A673 (cell line): ENCODE measurements around the gene DNAH10. TPM values are rescaled to one million over a fixed set of nuclear protein-coding genes. Genes with fewer than 3 reads are reported as not detected.
"Not testable (repeated sequence)": the region's sequence is repeated elsewhere in the genome, so short reads cannot be mapped to it uniquely, and the experiment has no call there.

ENCODE experiments used
- BruUV-seq: library from RNA; stranded (reverse); fragments of 400-500 nt; replicated peaks from 2 replicates; lab custom pipeline; 2021; lab: Mats Ljungman, UMichigan
- CTCF ChIA-PET: fragments of 300-600 bp; sonication (Branson Sonifier 250); formaldehyde crosslinking; loops from one replicate; lab custom pipeline; 2022; ENCODE audit warnings: antibody characterized with exemption; lab: Charles Lee
- POLR2A ChIA-PET: fragments of 300-600 bp; sonication (Branson Sonifier 250); formaldehyde crosslinking; loops from one replicate; lab custom pipeline; 2022; ENCODE audit warnings: antibody characterized with exemption; ENCODE audit not compliant: low non-redundant PET; lab: Charles Lee
- DNase-seq: peaks from one replicate; pipeline ENCODE4 v3.0.0-alpha.2; 2015; ENCODE audit warnings: low spot score
- H3K27ac ChIP-seq: fragments of 200-600 bp; sonication (generic); 2 replicates; pipeline ENCODE4 v1.5.1; 2016; ENCODE audit warnings: mixed run types, low read depth, mild to moderate bottlenecking, mixed read lengths, antibody characterized with exemption, low read length; ENCODE audit not compliant: poor library complexity, severe bottlenecking
- H3K27me3 ChIP-seq: fragments of 200-600 bp; sonication (generic); replicated peaks from 2 replicates; pipeline ENCODE4 v1.6.1; 2017; ENCODE audit warnings: mixed run types, low read depth, mild to moderate bottlenecking, mixed read lengths, antibody characterized with exemption, low read length; ENCODE audit not compliant: insufficient read depth, poor library complexity
- H3K36me3 ChIP-seq: fragments of 200-600 bp; sonication (generic); 2 replicates; pipeline ENCODE4 v1.6.1; 2016; ENCODE audit warnings: mixed run types, mild to moderate bottlenecking, mixed read lengths, antibody characterized with exemption, low read length; ENCODE audit not compliant: insufficient read depth, poor library complexity, severe bottlenecking
- H3K4me1 ChIP-seq: fragments of 200-600 bp; sonication (generic); 2 replicates; pipeline ENCODE4 v1.6.1; 2017; ENCODE audit warnings: mixed run types, mild to moderate bottlenecking, mixed read lengths, antibody characterized with exemption, low read length; ENCODE audit not compliant: insufficient read depth, poor library complexity, severe bottlenecking
- H3K4me3 ChIP-seq: fragments of 200-600 bp; sonication (generic); 2 replicates; pipeline ENCODE4 v1.5.1; 2016; ENCODE audit warnings: low read depth, mixed run types, mild to moderate bottlenecking, mixed read lengths, low read length; ENCODE audit not compliant: poor library complexity, severe bottlenecking
- H3K9me3 ChIP-seq: fragments of 200-600 bp; sonication (generic); 2 replicates; pipeline ENCODE4 v1.6.1; 2016; ENCODE audit warnings: mixed run types, low read depth, mild to moderate bottlenecking, mixed read lengths, antibody characterized with exemption, low read length; ENCODE audit not compliant: poor library complexity, severe bottlenecking
- CTCF ChIP-seq: fragments of 300-800, 200-600 bp; sonication (generic); conservative IDR thresholded peaks from 2 replicates; pipeline ENCODE4 v1.5.1; 2017; ENCODE audit warnings: low read depth, mild to moderate bottlenecking, antibody characterized with exemption, low read length, moderate library complexity, mixed read lengths
- EZH2 ChIP-seq: fragments of 200-600 bp; sonication (generic); IDR thresholded peaks from 2 replicates; pipeline ENCODE4 v1.6.1; 2017; ENCODE audit warnings: borderline replicate concordance, low read depth, mild to moderate bottlenecking, mixed read lengths, antibody characterized with exemption, low read length; ENCODE audit not compliant: poor library complexity, severe bottlenecking
- intact Hi-C: fragments of 100-400 bp; cut with micrococcal nuclease; formaldehyde crosslinking; loops from one replicate; pipeline ENCODE4 v1.10.0; 2022; ENCODE audit not compliant: unreplicated experiment
- total RNA-seq: library from RNA; stranded (reverse); gene quantifications from 2 replicates; pipeline ENCODE4 v1.2.3, GENCODE V29; 2021

Gene DNAH10
- total RNA-seq, 1 experiment from 2014 or later, result 1.1 TPM

- Histone ChIP-seq H3K4me3 (no peak overlapping the region), H3K27me3 (no peaks in the 10 kb centered on the region), H3K9me3 (no peaks in the 10 kb centered on the region), H3K36me3 (no peaks in the 10 kb centered on the region), H3K27ac (no peak overlapping the region), H3K4me1 (no peaks in the 10 kb centered on the region)
- no peak for DNase-seq
- BruUV-seq, result no TSS peak
- ChIA-PET POLR2A (no interaction called here), CTCF (interaction anchor here (0.6 kb wide), 1 partner anchor 125 kb away, joined by 3 read pairs; no protein-coding TSS in a partner anchor)
- intact Hi-C loops, result no loop called here
- TF ChIP-seq CTCF (no peak), EZH2 (no peak)
Observed at GRCh38 chr12:123788541-123788940, 26.4 kb downstream of the DNAH10 start.

GRCh38 chr12:123789422-123789821 lies 27.3 kb downstream of the DNAH10 start:
- H3K27me3 ChIP-seq, H3K36me3 ChIP-seq, H3K9me3 ChIP-seq, BruUV-seq, H3K4me3 ChIP-seq, POLR2A ChIA-PET, H3K27ac ChIP-seq, DNase-seq, H3K4me1 ChIP-seq, intact Hi-C loops: not testable (repeated sequence)
- CTCF ChIA-PET, result interaction anchor here (0.6 kb wide), 1 partner anchor 126 kb away, joined by 3 read pairs; no protein-coding TSS in a partner anchor

DNA sequence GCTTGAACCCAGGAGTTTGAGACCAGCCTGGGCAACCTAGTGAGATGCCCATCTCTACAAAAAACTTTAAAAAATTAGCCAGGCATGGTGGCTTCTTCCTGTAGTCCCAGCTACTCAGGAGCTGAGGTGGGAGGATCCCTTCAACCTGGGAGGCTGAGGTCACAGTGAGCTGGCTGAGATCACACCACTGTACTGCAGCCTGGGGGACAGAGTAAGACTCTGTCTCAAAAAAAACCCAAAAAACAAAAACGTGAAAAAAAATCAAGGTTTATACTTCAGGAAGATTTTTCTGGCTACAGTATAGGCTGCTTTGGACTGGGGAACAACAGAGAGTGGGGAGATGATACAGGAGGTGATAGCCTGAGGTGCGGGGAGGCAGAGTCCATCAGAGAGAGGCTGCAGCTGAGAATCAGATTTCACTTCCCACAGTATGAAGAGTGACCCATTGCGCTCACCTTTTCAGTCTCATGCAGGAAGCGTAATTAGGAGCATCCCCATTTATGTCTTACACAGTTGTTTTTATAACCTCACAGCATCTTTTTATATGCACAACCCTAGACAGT lies 28.9 kb downstream of the DNAH10 start:
- BruUV-seq, result no TSS peak
- Histone ChIP-seq H3K4me1 (peaks cover 7% of the 10 kb centered on the region), H3K36me3 (no peaks in the 10 kb centered on the region), H3K4me3 (no peak overlapping the region), H3K9me3 (no peaks in the 10 kb centered on the region), H3K27ac (no peak overlapping the region), H3K27me3 (no peaks in the 10 kb centered on the region)
- ChIA-PET POLR2A (no interaction called here), CTCF (no interaction called here)
- DNase-seq, result no peak
- intact Hi-C loops, result no loop called here
- TF ChIP-seq EZH2 (no peak), CTCF (no peak)

DNA sequence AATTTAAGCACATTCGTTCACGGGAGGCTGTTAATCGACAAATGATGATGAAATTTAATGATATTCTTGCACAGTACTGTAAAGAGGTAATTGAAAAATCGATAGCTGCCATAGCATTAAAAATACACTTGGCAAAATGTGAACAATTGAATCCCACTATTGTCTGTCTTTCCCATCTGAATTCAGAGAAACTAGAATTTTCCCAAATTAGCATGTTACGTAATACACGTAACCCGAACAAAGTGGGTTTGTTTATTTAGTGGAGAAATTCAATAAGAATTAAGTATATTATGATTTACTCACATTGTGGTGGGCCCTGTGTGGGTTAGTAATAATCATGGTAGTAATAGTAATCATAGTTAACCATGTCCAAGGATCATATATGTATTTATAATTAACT lies 31.9 kb downstream of the DNAH10 start:
- intact Hi-C loops, result no loop called here
- BruUV-seq, result no TSS peak
- H3K36me3 ChIP-seq, result no peaks in the 10 kb centered on the region
- no peak overlapping the region for H3K4me3 ChIP-seq
- H3K27ac ChIP-seq, result no peak overlapping the region
- TF ChIP-seq CTCF, result no peak
- no peak for TF ChIP-seq EZH2
- no peaks in the 10 kb centered on the region for H3K9me3 ChIP-seq
- no peak for DNase-seq
- peaks cover 7% of the 10 kb centered on the region for H3K4me1 ChIP-seq
- ChIA-PET POLR2A (interaction anchor here (0.5 kb wide), 1 partner anchor 22 kb away, joined by 3 read pairs; no protein-coding TSS in a partner anchor), CTCF (no interaction called here)
- no peaks in the 10 kb centered on the region for H3K27me3 ChIP-seq
